ENCODE results near the gene TIMP3.

TIMP3 gene

DNA sequence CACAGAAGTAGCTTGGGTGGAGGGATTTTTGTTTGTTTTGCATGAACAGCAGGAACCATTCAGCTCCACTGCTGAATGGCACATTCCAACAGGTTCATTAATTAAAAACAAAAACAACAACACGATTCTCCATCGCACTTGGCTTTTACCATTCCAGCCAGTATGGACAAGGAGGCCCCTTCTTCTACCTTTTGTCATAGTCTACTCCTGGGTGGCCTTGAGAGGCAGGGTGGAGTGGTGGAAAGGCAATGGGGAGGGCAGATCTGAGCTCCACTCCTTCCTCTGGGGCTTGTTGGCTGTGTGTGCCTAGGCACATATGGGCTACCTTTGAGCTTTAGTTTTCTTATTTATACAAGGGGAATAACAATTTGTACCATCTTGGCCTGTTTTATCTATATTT, 4.8 kb downstream of the TIMP3 start:
- TF ChIP-seq, protein P1, sequence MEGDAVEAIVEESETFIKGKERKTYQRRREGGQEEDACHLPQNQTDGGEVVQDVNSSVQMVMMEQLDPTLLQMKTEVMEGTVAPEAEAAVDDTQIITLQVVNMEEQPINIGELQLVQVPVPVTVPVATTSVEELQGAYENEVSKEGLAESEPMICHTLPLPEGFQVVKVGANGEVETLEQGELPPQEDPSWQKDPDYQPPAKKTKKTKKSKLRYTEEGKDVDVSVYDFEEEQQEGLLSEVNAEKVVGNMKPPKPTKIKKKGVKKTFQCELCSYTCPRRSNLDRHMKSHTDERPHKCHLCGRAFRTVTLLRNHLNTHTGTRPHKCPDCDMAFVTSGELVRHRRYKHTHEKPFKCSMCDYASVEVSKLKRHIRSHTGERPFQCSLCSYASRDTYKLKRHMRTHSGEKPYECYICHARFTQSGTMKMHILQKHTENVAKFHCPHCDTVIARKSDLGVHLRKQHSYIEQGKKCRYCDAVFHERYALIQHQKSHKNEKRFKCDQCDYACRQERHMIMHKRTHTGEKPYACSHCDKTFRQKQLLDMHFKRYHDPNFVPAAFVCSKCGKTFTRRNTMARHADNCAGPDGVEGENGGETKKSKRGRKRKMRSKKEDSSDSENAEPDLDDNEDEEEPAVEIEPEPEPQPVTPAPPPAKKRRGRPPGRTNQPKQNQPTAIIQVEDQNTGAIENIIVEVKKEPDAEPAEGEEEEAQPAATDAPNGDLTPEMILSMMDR (IDR thresholded peaks at IDR 0.05; ENCODE audit: insufficient read depth, low read length, missing control alignments): no peak
- CTCF ChIA-PET: interaction anchor here (0.7 to 17.3 kb wide), 11 partner anchors 10 to 278 kb away, joined by 3 to 501 read pairs (median 8); no protein-coding TSS in a partner anchor
- no peak for DNase-seq (ENCODE audit: low read depth, low spot score)
- no peak overlapping the region for H3K4me3 ChIP-seq (ENCODE audit: low read depth, low read length)
- POLR2A ChIA-PET: interaction anchor here (0.6 to 5.9 kb wide), 2 partner anchors 164 to 275 kb away, joined by 3 to 96 read pairs; no protein-coding TSS in a partner anchor

DNA sequence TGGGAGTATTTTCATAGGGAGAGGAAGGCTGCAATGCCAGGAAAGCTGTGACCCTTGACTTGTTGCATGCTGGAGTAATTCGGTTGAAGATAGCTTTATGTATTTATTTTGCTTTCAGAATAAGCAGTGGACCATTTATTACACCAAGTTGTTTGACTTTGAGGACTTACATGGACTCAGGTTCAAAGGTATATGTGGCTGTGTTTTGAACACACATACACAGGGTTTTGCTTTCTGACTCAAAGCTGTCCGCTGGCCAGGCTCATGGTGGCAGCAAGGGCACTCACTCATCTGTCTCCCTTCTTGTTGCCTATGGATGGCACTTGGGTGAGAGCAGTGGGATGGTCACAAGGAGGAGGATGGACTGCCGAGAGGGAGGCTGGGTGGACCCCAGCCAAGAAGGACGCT, 6.5 kb downstream of the TIMP3 start:
- TF ChIP-seq, protein P1 (IDR thresholded peaks at IDR 0.05; ENCODE audit: insufficient read depth, low read length, missing control alignments): no peak
- no peak overlapping the region for H3K4me3 ChIP-seq (ENCODE audit: low read depth, low read length)
- DNase-seq (ENCODE audit: low read depth, low spot score): no peak
- ChIA-PET CTCF (interaction anchor here (2.0 to 17.3 kb wide), 4 partner anchors 11 to 280 kb away, joined by 4 to 501 read pairs (median 36); no protein-coding TSS in a partner anchor), POLR2A (no interaction called here)

- POLR2A ChIA-PET: interaction anchor here (4.6 kb wide), 1 partner anchor 7 kb away, joined by 28 read pairs; the partner anchor contains the start of gene TIMP3
- DNase-seq (ENCODE audit: low read depth, low spot score): no peak
- CTCF ChIA-PET: interaction anchor here (0.7 to 7.0 kb wide), 6 partner anchors 13 to 281 kb away, joined by 3 to 58 read pairs (median 6); no protein-coding TSS in a partner anchor
- TF ChIP-seq, protein P1 (IDR thresholded peaks at IDR 0.05; ENCODE audit: insufficient read depth, low read length, missing control alignments): no peak
- no peak overlapping the region for H3K4me3 ChIP-seq (ENCODE audit: low read depth, low read length)
Measured at GRCh38 chr22:32809786-32810554, 8.5 kb downstream of the TIMP3 start.

GRCh38 chr22:32810555-32811133, 9.1 kb downstream of the TIMP3 start:
- ChIA-PET POLR2A (interaction anchor here (4.6 kb wide), 1 partner anchor 8 kb away, joined by 28 read pairs; the partner anchor contains the start of gene TIMP3), CTCF (interaction anchor here (1.0 to 7.0 kb wide), 5 partner anchors 13 to 282 kb away, joined by 4 to 58 read pairs (median 7); no protein-coding TSS in a partner anchor)
- no peak overlapping the region for H3K4me3 ChIP-seq (ENCODE audit: low read depth, low read length)
- no peak for DNase-seq (ENCODE audit: low read depth, low spot score)
- TF ChIP-seq, protein P1 (IDR thresholded peaks at IDR 0.05; ENCODE audit: insufficient read depth, low read length, missing control alignments): no peak

GRCh38 chr22:32811788-32812545, 10.5 kb downstream of the TIMP3 start:
- ChIA-PET POLR2A (interaction anchor here (4.6 kb wide), 1 partner anchor 9 kb away, joined by 28 read pairs; the partner anchor contains the start of gene TIMP3), CTCF (interaction anchor here (1.0 to 7.5 kb wide), 9 partner anchors 8 to 284 kb away, joined by 3 to 58 read pairs (median 4); no protein-coding TSS in a partner anchor)
- TF ChIP-seq, protein P1 (IDR thresholded peaks at IDR 0.05; ENCODE audit: insufficient read depth, low read length, missing control alignments): no peak
- no peak for DNase-seq (ENCODE audit: low read depth, low spot score)
- no peak overlapping the region for H3K4me3 ChIP-seq (ENCODE audit: low read depth, low read length)
